Measurements from ENCODE around the gene PARP15.
"Not testable (repeated sequence)": the region's sequence is repeated elsewhere in the genome, so short reads cannot be mapped to it uniquely, and the experiment has no call there.

PARP15 gene

GRCh38 chr3:122621112-122621511, 43.7 kb downstream of the PARP15 start:
- no peak for DNase-seq

GRCh38 chr3:122623031-122623829, 45.8 kb downstream of the PARP15 start:
- DNase-seq: no peak

GRCh38 chr3:122626515-122627180, 49.2 kb downstream of the PARP15 start:
- DNase-seq: no peak

- DNase-seq: no peak
These were observed 49.9 kb downstream of the PARP15 start for GRCh38 chr3:122627301-122627700.

- DNase-seq: peak; percentile 12
These were observed 51.1 kb downstream of the PARP15 start for GRCh38 chr3:122628567-122628966.

GRCh38 chr3:122629763-122630162, 52.3 kb downstream of the PARP15 start:
- DNase-seq: no peak

- DNase-seq: no peak
These were observed 58.3 kb downstream of the PARP15 start for GRCh38 chr3:122635789-122636188.

GRCh38 chr3:122636697-122637096, 59.2 kb downstream of the PARP15 start:
- no peak for DNase-seq

- DNase-seq: no peak
These were observed 63.1 kb downstream of the PARP15 start for GRCh38 chr3:122640437-122640999.

- DNase-seq: no peak
These were observed 65.5 kb downstream of the PARP15 start for GRCh38 chr3:122642935-122643334.

- DNase-seq: no peak
These were observed 68.9 kb downstream of the PARP15 start for GRCh38 chr3:122646146-122646988.

- DNase-seq: not testable (repeated sequence)
These were observed 73.9 kb downstream of the PARP15 start for GRCh38 chr3:122651233-122651907.

GRCh38 chr3:122651962-122652361, 74.5 kb downstream of the PARP15 start:
- DNase-seq: not testable (repeated sequence)

- DNase-seq: not testable (repeated sequence)
These were observed 80.9 kb downstream of the PARP15 start for GRCh38 chr3:122658336-122658735.

- no peak for DNase-seq
These were observed 83.0 kb downstream of the PARP15 start for GRCh38 chr3:122660297-122660974.

GRCh38 chr3:122661633-122662032, 84.2 kb downstream of the PARP15 start:
- DNase-seq: no peak

GRCh38 chr3:122662505-122662904, 85.1 kb downstream of the PARP15 start:
- no peak for DNase-seq

GRCh38 chr3:122665226-122665786, 87.9 kb downstream of the PARP15 start:
- no peak for DNase-seq

- no peak for DNase-seq
These were observed 88.4 kb downstream of the PARP15 start for GRCh38 chr3:122665881-122666280.

- peak; percentile 41 for DNase-seq
These were observed 91.7 kb downstream of the PARP15 start for GRCh38 chr3:122668930-122669730.

- DNase-seq: no peak
These were observed 94.1 kb downstream of the PARP15 start for GRCh38 chr3:122671553-122671952.

All from NCI-H226 (cell line).